IPS-18c (cell line): ENCODE results near the gene TCP11L2.
"Not testable (repeated sequence)": the region's sequence is repeated elsewhere in the genome, so short reads cannot be mapped to it uniquely, and the experiment has no call there.

Experiments
- H3K4me3 ChIP-seq: 2 replicates; pipeline ENCODE4 v1.7.0; 2013; ENCODE audit warnings: low read depth, mild to moderate bottlenecking, low read length, moderate library complexity; ENCODE audit not compliant: insufficient read depth
- H3K9me3 ChIP-seq: one replicate; pipeline ENCODE4 v1.6.1; 2013; ENCODE audit warnings: mild to moderate bottlenecking, low read length, moderate library complexity; ENCODE audit not compliant: control insufficient read depth, insufficient read depth

Gene TCP11L2

GRCh38 chr12:106299202-106299774, 3.2 kb upstream of the TCP11L2 start:
- H3K9me3 ChIP-seq, result no peaks in the 10 kb centered on the region
- no peak overlapping the region for H3K4me3 ChIP-seq

DNA sequence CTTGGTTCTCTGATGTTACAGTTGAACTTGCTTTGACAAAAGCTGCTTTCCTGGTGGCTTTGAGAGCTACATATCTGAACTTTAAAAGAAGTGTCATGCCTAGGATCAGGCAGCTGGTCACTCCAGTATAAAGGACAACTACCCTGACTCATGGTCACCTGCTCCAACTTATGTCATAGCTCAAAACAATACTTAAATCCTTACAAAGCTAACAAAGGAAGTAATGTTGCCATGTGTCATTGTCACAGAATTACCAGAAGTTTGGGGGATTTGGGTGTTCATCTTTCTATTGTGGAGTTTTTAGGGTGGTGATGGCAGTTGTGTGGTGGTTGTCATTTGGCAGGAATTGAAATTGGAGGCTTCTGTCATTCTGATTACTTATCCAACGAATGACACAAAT, 1.8 kb upstream of the TCP11L2 start:
- no peak overlapping the region for H3K4me3 ChIP-seq
- H3K9me3 ChIP-seq, result no peaks in the 10 kb centered on the region

GRCh38 chr12:106301241-106301610, 1.3 kb upstream of the TCP11L2 start:
- Histone ChIP-seq H3K9me3 (no peaks in the 10 kb centered on the region), H3K4me3 (no peak overlapping the region)

GRCh38 chr12:106301611-106302321, 767 bp upstream of the TCP11L2 start:
- no peaks in the 10 kb centered on the region for H3K9me3 ChIP-seq
- H3K4me3 ChIP-seq, result peak overlapping the region; percentile 66

- Histone ChIP-seq H3K9me3 (no peaks in the 10 kb centered on the region), H3K4me3 (peak overlapping the region; percentile 64)
Observed at GRCh38 chr12:106303202-106303820, 778 bp downstream of the TCP11L2 start.

DNA sequence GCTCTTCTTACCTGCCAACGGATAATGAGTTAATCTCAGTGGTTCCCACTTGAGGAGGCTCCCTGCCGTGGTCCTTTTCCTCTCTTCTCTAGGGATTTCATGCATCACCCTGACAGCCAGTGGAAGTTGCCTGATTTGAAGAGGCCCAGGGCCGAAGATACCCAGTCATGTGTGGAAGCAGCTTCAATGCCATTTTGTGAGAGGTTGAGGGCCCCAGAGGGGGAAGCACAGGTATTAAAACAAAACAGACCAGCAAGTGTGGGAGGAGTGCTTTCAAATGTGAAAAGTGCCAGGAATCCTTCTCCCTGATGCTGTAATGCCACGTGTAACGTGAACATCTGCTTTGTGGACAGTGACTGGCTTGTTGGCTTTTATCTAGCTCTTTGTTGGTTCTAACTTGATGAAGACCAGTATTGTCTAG, 1.5 kb downstream of the TCP11L2 start:
- no peaks in the 10 kb centered on the region for H3K9me3 ChIP-seq
- no peak overlapping the region for H3K4me3 ChIP-seq

DNA sequence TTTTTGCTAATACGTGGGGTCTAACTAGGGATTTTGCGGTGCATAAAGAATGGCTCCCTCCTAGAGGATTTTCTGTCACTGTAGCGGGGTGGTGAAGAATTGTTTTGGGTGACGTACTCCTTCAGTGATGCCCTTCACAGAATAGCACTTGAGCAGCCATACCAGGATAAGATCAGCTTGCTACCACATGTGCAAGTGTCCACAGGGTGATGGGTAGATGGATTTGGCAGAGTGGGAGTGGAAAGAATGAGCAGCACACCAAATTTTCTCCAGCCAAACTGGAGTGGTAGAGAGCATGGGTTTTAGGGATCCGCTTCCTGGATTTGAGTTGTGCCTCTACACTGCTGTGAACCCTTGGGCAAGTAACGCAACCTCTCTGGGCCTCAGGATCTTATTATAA, 2.3 kb downstream of the TCP11L2 start:
- H3K9me3 ChIP-seq, result no peaks in the 10 kb centered on the region
- no peak overlapping the region for H3K4me3 ChIP-seq

- Histone ChIP-seq H3K4me3 (no peak overlapping the region), H3K9me3 (no peaks in the 10 kb centered on the region)
Observed at GRCh38 chr12:106305376-106305775, 2.8 kb downstream of the TCP11L2 start.

GRCh38 chr12:106307181-106307580, 4.6 kb downstream of the TCP11L2 start:
- no peak overlapping the region for H3K4me3 ChIP-seq

DNA sequence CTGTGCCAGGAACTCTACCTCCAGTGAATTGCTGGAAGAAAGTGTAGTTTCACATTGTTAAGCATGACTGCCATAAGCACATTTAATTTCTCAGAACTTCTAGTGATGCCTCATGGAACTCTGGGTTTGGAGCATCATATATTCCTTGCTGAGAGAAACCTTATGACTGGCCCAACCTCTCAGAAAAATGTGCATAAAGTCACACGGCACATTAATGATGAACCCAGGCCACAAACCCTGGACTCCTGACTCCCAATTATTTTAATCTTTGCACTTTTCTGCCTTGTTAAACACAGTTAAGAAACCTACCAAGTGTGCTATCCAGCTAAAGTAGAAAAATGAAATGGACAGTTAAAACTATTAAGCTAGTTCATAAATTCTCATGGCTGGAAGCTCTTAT, 5.6 kb downstream of the TCP11L2 start:
- Histone ChIP-seq H3K4me3 (no peak overlapping the region), H3K9me3 (no peaks in the 10 kb centered on the region)

More at GRCh38 chr12:106307181-106307580, 4.6 kb downstream of the TCP11L2 start:
- no peaks in the 10 kb centered on the region for H3K9me3 ChIP-seq

DNA sequence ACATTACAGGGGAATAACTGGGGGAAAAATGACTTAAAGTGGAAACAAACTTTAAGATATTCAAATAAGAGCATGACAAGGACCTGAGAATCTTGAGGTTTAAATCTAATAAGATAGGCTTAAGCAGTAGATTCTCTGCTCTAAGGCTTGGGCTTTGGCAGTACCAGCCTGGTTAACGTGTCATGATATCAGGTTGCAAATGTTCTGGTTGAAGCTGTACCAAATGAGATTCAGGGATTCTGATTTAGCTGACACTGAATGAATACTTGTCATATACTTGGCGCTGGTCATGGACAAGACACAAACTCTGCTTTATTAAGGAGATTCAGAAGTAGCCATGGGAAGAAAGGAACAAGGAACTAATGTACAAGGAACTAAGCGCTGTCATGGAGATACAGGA, 6.1 kb downstream of the TCP11L2 start:
- no peaks in the 10 kb centered on the region for H3K9me3 ChIP-seq
- no peak overlapping the region for H3K4me3 ChIP-seq

DNA sequence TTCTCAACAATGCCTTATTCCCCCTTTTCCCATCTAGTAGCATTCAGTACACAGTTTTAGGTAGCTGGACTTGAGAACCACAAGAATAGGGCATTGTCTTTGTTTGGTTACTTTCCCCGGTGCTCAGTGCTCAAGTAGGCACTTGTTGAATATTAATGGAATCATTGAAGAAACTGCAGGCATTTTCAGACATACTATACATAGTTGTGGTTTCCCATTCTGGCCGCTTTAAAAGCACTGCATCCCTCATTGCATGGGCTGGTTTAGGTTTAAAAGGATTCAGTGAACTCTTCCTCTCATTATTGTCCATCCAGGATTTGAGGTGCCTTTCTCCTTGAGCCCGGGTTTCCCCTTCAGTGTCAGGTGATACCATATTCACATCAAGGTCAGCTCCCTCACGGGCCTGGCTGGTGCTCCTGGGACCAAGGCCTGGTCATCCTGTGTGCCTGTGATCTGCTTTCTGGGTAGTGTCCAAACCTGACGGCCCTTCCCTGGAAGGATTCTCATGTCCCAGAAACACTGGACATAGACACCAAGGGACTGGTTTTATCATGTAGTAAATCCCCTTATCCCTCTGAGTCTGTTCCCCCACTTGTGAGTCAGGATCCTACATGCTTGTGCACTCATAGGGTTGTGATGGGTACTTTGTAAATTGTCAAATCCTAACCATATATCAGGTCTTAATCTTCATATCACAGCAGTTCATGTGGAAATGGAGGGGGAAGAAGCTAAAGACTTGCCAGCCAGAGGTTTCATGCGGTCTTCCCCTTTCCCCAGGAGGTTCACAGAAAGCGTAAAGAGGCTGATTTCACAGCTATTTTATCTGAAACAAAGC, 7.4 kb downstream of the TCP11L2 start:
- Histone ChIP-seq H3K9me3 (no peaks in the 10 kb centered on the region), H3K4me3 (no peak overlapping the region)

GRCh38 chr12:106310687-106311086, 8.2 kb downstream of the TCP11L2 start:
- Histone ChIP-seq H3K9me3 (no peaks in the 10 kb centered on the region), H3K4me3 (no peak overlapping the region)

- Histone ChIP-seq H3K9me3 (no peaks in the 10 kb centered on the region), H3K4me3 (no peak overlapping the region)
Observed at GRCh38 chr12:106311139-106311538, 8.6 kb downstream of the TCP11L2 start.

- H3K4me3 ChIP-seq, H3K9me3 ChIP-seq: not testable (repeated sequence)
Observed at GRCh38 chr12:106313413-106313812, 10.9 kb downstream of the TCP11L2 start.

GRCh38 chr12:106315523-106315922, 13.0 kb downstream of the TCP11L2 start:
- H3K4me3 ChIP-seq, result no peak overlapping the region
- H3K9me3 ChIP-seq, result no peaks in the 10 kb centered on the region

DNA sequence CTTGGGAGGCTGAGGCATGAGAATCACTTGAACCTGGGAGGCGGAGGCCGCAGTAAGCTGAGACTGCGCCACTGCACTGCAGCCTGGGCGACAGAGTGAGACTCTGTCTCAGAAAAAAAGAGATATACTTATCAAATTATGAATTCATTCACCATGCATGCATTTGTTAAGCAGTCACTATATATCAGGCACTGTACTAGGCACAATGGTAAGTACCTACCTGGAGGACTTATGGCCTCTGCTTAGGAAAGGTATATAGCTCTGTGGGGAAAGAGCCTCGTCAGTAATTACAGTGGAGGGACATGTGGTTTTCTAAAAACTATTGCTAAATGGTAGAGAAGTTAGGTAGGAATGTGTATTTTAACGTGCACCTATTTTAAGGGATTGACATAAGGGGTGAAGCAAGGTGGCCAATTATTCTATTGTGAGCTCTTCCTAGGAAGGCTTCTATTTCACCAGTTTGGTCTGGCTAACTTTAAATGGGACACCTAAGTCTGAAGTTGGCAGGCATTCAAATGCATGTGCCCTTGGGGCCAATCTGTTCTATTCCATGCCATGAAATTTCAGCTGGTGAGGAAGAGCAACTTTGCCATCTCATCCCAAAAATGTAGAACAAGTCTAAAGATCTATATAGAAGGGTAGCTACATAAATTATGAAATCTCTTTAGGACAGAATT, 15.0 kb downstream of the TCP11L2 start:
- no peak overlapping the region for H3K4me3 ChIP-seq
- H3K9me3 ChIP-seq, result no peaks in the 10 kb centered on the region
